Daoy (cell line): ENCODE measurements around the gene CDC42EP1. TPM values are rescaled to one million over a fixed set of nuclear protein-coding genes. Genes with fewer than 3 reads are reported as not detected.

Experiments
- DNase-seq: peaks from one replicate; pipeline ENCODE4 v3.0.0-alpha.2; 2015; ENCODE audit warnings: low read depth
- total RNA-seq: library from RNA; depleted of rRNA; stranded (reverse); fragments of >200 nt; shearing (Covaris generic); gene quantifications from 2 replicates; pipeline ENCODE4 v1.2.3, GENCODE V29; 2014; rRNA removed

Gene CDC42EP1
- total RNA-seq, 1 experiment from 2014 or later, result 11.8 TPM

DNA sequence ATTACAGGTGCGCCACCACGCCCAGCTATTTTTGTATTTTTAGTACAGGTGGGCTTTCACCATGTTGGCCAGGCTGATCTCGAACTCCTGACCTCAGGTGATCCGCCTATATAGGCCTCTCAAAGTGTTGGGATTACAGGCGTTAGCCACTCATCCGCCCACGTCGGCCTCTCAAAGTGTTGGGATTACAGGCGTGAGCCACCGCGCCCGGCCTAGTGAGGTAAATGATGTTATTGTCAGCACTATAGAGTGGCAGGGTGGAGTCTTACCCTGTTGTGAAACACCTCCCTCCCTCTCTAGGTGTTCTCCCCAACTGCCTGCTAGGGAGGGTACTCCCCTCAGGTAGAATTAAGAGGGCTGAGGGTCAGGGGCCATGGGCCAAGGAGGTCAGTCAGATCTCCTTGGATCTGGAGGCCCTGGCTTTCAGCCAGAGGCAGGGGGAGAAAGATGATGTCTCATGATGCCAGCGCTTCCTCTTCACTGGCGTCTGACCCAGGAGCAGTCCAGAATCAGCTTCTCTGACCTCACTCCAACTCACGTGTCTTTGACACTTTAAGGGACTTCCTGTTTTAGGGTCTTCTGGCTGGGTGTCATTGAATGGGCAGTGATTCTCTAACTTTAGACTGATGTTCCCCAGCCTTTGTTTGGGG, 50.3 kb downstream of the CDC42EP1 start:
- no peak for DNase-seq

DNA sequence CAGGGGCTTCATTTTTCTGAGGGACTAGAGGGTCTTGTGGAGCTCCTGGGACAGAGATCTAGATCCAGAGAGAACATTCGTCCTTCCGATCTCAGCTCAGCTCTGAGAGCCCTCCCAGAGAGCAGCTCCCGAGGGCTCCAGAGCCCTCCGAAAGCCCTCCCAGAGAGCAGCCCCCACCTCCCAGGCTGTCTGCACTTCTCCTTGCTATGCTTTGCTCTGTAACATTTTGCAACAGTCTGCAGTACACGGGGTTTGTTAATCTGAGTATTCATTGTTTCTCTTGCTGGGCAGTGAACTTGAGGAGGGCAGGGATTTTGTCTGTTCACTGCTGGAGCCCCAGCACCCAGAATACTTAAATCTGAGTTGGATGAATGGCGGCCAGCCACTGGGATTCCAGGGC, 50.9 kb downstream of the CDC42EP1 start:
- no peak for DNase-seq

GRCh38 chr22:37616201-37617083, 56.2 kb downstream of the CDC42EP1 start:
- DNase-seq, result no peak

DNA sequence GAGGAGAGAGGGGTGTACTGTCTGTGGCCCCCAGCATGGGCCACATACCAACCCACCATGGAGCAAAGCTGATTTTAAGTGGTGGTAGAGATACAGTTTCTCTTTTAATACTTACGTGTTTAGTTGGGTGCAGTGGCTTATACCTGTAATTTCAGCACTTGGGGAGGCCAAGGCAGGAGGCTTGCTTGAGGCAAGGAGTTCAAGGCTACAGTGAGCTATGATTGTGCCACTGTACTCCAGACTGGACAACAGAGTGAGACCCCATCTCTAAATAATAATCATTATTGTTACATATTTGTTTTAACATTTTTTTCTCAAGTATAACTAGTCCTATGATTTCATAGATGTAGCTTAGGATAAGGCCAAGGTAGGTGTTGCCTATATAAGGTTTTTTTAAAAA, 57.2 kb downstream of the CDC42EP1 start:
- DNase-seq, result no peak

DNA sequence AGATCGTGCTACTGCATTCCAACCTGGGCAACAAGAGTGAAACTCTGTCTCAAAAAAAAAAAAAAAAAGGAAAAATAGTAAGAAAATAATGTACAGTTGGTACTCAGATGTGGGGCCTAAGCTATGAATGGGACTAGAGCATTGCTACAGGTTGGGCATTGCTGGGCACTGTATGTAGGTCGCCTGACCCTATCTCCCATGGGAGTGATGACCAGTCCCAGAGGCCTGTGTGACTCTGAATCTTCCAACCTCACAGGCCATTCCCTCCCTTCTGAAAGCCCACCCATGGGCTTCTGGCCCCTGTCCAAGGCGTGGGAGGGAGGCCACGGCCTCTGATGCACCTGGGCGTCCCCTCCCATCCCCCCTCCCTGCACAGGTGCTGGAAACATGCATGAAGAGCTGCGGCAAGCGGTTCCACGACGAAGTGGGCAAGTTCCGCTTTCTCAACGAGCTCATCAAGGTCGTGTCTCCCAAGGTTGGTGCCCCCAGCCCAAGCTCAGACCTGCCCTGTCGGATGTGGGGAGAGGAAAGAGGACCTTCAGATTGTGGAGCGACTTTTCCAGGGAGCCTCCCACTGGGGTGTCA, 57.9 kb downstream of the CDC42EP1 start:
- no peak for DNase-seq

DNA sequence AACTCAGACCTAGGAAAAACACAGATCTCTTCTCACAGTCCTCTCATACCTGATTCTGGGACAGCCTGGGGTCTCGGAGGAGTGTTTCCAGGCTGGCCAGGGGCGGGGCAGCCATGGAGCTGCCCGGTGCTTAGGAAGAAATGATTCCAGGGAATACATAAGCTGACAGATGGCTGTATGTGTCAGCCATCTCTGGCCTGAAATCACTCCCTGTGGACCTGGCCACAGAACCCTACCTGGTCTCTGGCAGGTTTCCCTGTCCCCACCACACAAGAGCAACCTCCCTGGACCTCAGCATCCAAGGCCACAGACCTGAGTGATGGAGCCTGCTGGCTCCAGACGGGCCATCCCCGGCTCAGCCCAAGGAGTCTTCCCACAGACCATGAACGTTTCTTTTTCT, 58.4 kb downstream of the CDC42EP1 start:
- no peak for DNase-seq

Other genes with a start within 250 kb of the CDC42EP1 start
- 2.0 and 2.3 TPM in 2 replicates for gene ELFN2, start 133.0 kb upstream of the CDC42EP1 start, total RNA-seq
- 2.4 and 3.0 TPM in 2 replicates for gene MFNG, start 74.1 kb upstream of the CDC42EP1 start, total RNA-seq
- gene CARD10, start 41.1 kb upstream of the CDC42EP1 start, total RNA-seq, result 24.0 and 25.9 TPM in 2 replicates
- gene LGALS2, start 19.6 kb downstream of the CDC42EP1 start, total RNA-seq, result not detected in 2 replicates
- 23.2 and 34.7 TPM in 2 replicates for gene GGA1, start 48.4 kb downstream of the CDC42EP1 start, total RNA-seq
- 3.4 and 5.7 TPM in 2 replicates for gene SH3BP1, start 79.2 kb downstream of the CDC42EP1 start, total RNA-seq
- gene PDXP, start 98.2 kb downstream of the CDC42EP1 start, total RNA-seq, result 29.2 and 32.0 TPM in 2 replicates
- gene LGALS1, start 115.2 kb downstream of the CDC42EP1 start, total RNA-seq, result 3,366 and 4,590 TPM in 2 replicates
- gene NOL12, start 125.9 kb downstream of the CDC42EP1 start, total RNA-seq, result 71.4 and 92.3 TPM in 2 replicates
- gene TRIOBP, start 136.6 kb downstream of the CDC42EP1 start, total RNA-seq, result 42.9 and 45.3 TPM in 2 replicates
- gene GCAT, start 247.5 kb downstream of the CDC42EP1 start, total RNA-seq, result 44.5 and 44.9 TPM in 2 replicates